Upper lobe of left lung (tissue), 6 donors: Measurements from ENCODE around the gene DTNA. TPM values are rescaled to one million over a fixed set of nuclear protein-coding genes. Genes with fewer than 3 reads are reported as not detected.

Source experiments
- ATAC-seq, 2 donors: fragments of 200-7000 bp; cut with Tn5 transposase; one replicate each; pipeline ENCODE4 v1.9.1; 2022; ENCODE audit warnings: mild to moderate bottlenecking in 2 of 2, moderate library complexity in 2 of 2; ENCODE audit not compliant: low FRiP score in 2 of 2
- DNase-seq, 2 donors: peaks; one replicate each; pipeline ENCODE4 v3.0.0-alpha.2; 2019 to 2020
- H3K27ac ChIP-seq, 4 donors: fragments of 200-600 bp; sonication (generic); one replicate each; pipeline ENCODE4 v1.5.1; 2016 to 2019
- H3K27me3 ChIP-seq, 4 donors: fragments of 200-600 bp; sonication (generic); one replicate each; pipeline ENCODE4 v1.5.1; 2017 to 2019
- H3K36me3 ChIP-seq, 4 donors: fragments of 200-600 bp; sonication (generic); one replicate each; pipeline ENCODE4 v1.5.1; 2016 to 2019
- H3K4me1 ChIP-seq, 4 donors: fragments of 200-600 bp; sonication (generic); one replicate each; pipeline ENCODE4 v1.5.1; 2018 to 2019
- H3K4me3 ChIP-seq, 4 donors: fragments of 200-600 bp; sonication (generic); one replicate each; pipeline ENCODE4 v1.5.1; 2017 to 2019; ENCODE audit warnings: mild to moderate bottlenecking in 2 of 4, moderate library complexity in 1 of 4
- H3K9me3 ChIP-seq, 4 donors: fragments of 200-600 bp; sonication (generic); one replicate each; pipeline ENCODE4 v1.5.1; 2018 to 2019
- CTCF ChIP-seq, 6 experiments: fragments of 450-650 bp in 4 of 6; fragments of 200-600 bp in 2 of 6; sonication (generic) in 2 of 6; IDR thresholded peaks; one replicate each; pipeline ENCODE4 v1.5.1; 2016 to 2019; ENCODE audit warnings: antibody characterized with exemption in 6 of 6
- EP300 ChIP-seq, 4 donors: sonication (generic); formaldehyde crosslinking; IDR thresholded peaks; one replicate each; pipeline ENCODE4 v1.5.1; 2017; ENCODE audit warnings: antibody characterized with exemption in 4 of 4, control low read depth in 2 of 4
- POLR2A ChIP-seq, 4 donors: fragments of 450-650 bp; IDR thresholded peaks; one replicate each; pipeline ENCODE4 v1.5.1; 2016 to 2017; ENCODE audit warnings: antibody characterized with exemption in 4 of 4, mild to moderate bottlenecking in 2 of 4
- POLR2AphosphoS5 ChIP-seq, 2 donors: sonication (generic); formaldehyde crosslinking; IDR thresholded peaks; one replicate each; pipeline ENCODE4 v1.5.1; 2017; ENCODE audit warnings: antibody characterized with exemption in 2 of 2
- WGBS, 2 donors: methylation state at CpG; one replicate each; pipeline ENCODE4 v1.1.5; 2017 to 2018; 5-methylcytosine and 5-hydroxymethylcytosine counted together
- total RNA-seq, 6 donors: library from RNA; depleted of rRNA in 4 of 6; stranded (reverse); fragments of >200 nt in 4 of 6; gene quantifications; one replicate each; pipeline versions ENCODE4 v1.1.0 to v1.2.1, GENCODE V29; 2016 to 2021
- donor health status: DM: no; HTN: no; CAD: no; lungs with moderate emphysema.
- donor health status: DM: no; HTN: yes; CAD: no; lungs with severe emphysema.

The DTNA gene
- total RNA-seq, 6 donors from 2014 or later: 7.2 to 25.1 (median 16.7) TPM

- ATAC-seq: no peak
- H3K27me3 ChIP-seq: no peaks in the 10 kb centered on the region
- 97 to 98% methylated on average over 1 of the region's 1 CpG for WGBS, 2 donors
- no peak for DNase-seq
- H3K27ac ChIP-seq: no peak overlapping the region
- no peaks in the 10 kb centered on the region for H3K4me1 ChIP-seq
- H3K36me3 ChIP-seq: no peaks in the 10 kb centered on the region
- no peak for TF ChIP-seq POLR2AphosphoS5 (IDR thresholded peaks at IDR 0.05)
- TF ChIP-seq EP300 (IDR thresholded peaks at IDR 0.05): no peak
- no peaks in the 10 kb centered on the region for H3K9me3 ChIP-seq
- H3K4me3 ChIP-seq: no peak overlapping the region
Observed at GRCh38 chr18:34932363-34932762, 222.3 kb downstream of the DTNA start.

- WGBS, 2 donors: 85 to 86% methylated on average over 4 of the region's 4 CpGs
Observed at GRCh38 chr18:34932792-34933466, 222.8 kb downstream of the DTNA start.

GRCh38 chr18:34933909-34934661, 224.0 kb downstream of the DTNA start:
- no peak for DNase-seq
- no peak for TF ChIP-seq CTCF (IDR thresholded peaks at IDR 0.05)
- TF ChIP-seq POLR2A (IDR thresholded peaks at IDR 0.05): no peak
- no peak for TF ChIP-seq POLR2AphosphoS5 (IDR thresholded peaks at IDR 0.05)
- TF ChIP-seq EP300 (IDR thresholded peaks at IDR 0.05): no peak
- 76 to 83% methylated on average over 1 of the region's 1 CpG for WGBS, 2 donors

More at GRCh38 chr18:34932792-34933466, 222.8 kb downstream of the DTNA start:
- no peak overlapping the region for H3K27ac ChIP-seq
- TF ChIP-seq POLR2AphosphoS5 (IDR thresholded peaks at IDR 0.05) (no peak), CTCF (IDR thresholded peaks at IDR 0.05) (no peak), POLR2A (IDR thresholded peaks at IDR 0.05) (no peak), EP300 (IDR thresholded peaks at IDR 0.05) (no peak)
- H3K4me3 ChIP-seq: no peak overlapping the region
- H3K36me3 ChIP-seq: no peaks in the 10 kb centered on the region
- DNase-seq (no peak), ATAC-seq (no peak)
- H3K27me3 ChIP-seq: no peaks in the 10 kb centered on the region
- no peaks in the 10 kb centered on the region for H3K9me3 ChIP-seq
- no peaks in the 10 kb centered on the region for H3K4me1 ChIP-seq

GRCh38 chr18:34936772-34937171, 226.7 kb downstream of the DTNA start:
- 47 to 50% methylated on average over 3 of the region's 3 CpGs for WGBS, 2 donors
- H3K4me3 ChIP-seq: no peak overlapping the region
- TF ChIP-seq POLR2AphosphoS5 (IDR thresholded peaks at IDR 0.05) (no peak), POLR2A (IDR thresholded peaks at IDR 0.05) (no peak), EP300 (IDR thresholded peaks at IDR 0.05) (no peak), CTCF (IDR thresholded peaks at IDR 0.05) (no peak)
- H3K9me3 ChIP-seq: no peaks in the 10 kb centered on the region
- DNase-seq (no peak), ATAC-seq (no peak)
- no peak overlapping the region for H3K27ac ChIP-seq
- H3K36me3 ChIP-seq: no peaks in the 10 kb centered on the region
- no peaks in the 10 kb centered on the region for H3K27me3 ChIP-seq
- H3K4me1 ChIP-seq: no peaks in the 10 kb centered on the region

More at GRCh38 chr18:34933909-34934661, 224.0 kb downstream of the DTNA start:
- no peak for ATAC-seq
- Histone ChIP-seq H3K4me1 (no peaks in the 10 kb centered on the region), H3K27ac (no peak overlapping the region), H3K9me3 (no peaks in the 10 kb centered on the region), H3K27me3 (no peaks in the 10 kb centered on the region), H3K4me3 (no peak overlapping the region), H3K36me3 (no peaks in the 10 kb centered on the region)

- DNase-seq (no peak), ATAC-seq (no peak)
- Histone ChIP-seq H3K27me3 (no peaks in the 10 kb centered on the region), H3K4me1 (no peaks in the 10 kb centered on the region), H3K36me3 (no peaks in the 10 kb centered on the region), H3K27ac (no peak overlapping the region), H3K9me3 (no peaks in the 10 kb centered on the region), H3K4me3 (no peak overlapping the region)
- TF ChIP-seq CTCF (IDR thresholded peaks at IDR 0.05): no peak
- TF ChIP-seq EP300 (IDR thresholded peaks at IDR 0.05): no peak
- TF ChIP-seq POLR2AphosphoS5 (IDR thresholded peaks at IDR 0.05): no peak
- TF ChIP-seq POLR2A (IDR thresholded peaks at IDR 0.05): no peak
- WGBS, 2 donors: 90 to 100% methylated on average over 1 of the region's 1 CpG
Observed at GRCh38 chr18:34938090-34938489, 228.0 kb downstream of the DTNA start.
